SU-DHL-6 (cell line): Measurements from ENCODE around the gene CCDC24.

ENCODE experiments used
- H2AFZ ChIP-seq: fragments of 200-600 bp; sonication (generic); 2 replicates; pipeline ENCODE4 v1.6.1; 2014; ENCODE audit warnings: low read depth, mild to moderate bottlenecking, moderate library complexity, mixed read lengths, antibody characterized with exemption, low read length; ENCODE audit not compliant: severe bottlenecking
- H3F3A ChIP-seq: fragments of 200-600 bp; shearing (Covaris generic); 2 replicates; pipeline ENCODE4 v1.6.0; 2016; ENCODE audit warnings: antibody characterized with exemption, mild to moderate bottlenecking; ENCODE audit not compliant: insufficient read depth
- H3K27ac ChIP-seq: fragments of 200-600 bp; sonication (generic); 2 replicates; pipeline ENCODE4 v1.5.1; 2016; ENCODE audit warnings: low read depth, mild to moderate bottlenecking, low read length, moderate library complexity, mixed read lengths
- H3K27me3 ChIP-seq: fragments of 200-600 bp; sonication (generic), shearing (Covaris generic); 2 replicates; pipeline ENCODE4 v1.6.0; 2014; ENCODE audit warnings: mild to moderate bottlenecking, low read length
- H3K36me3 ChIP-seq: fragments of 200-600 bp; sonication (generic); 2 replicates; pipeline ENCODE4 v1.6.1; 2014; ENCODE audit warnings: mild to moderate bottlenecking, low read length, mixed read lengths
- H3K4me2 ChIP-seq: fragments of 300-600, 200-600 bp; shearing (Covaris generic), sonication (generic); 2 replicates; pipeline ENCODE4 v1.6.0; 2014; ENCODE audit warnings: low read length, low read depth, mild to moderate bottlenecking; ENCODE audit not compliant: poor library complexity, severe bottlenecking
- H3K4me3 ChIP-seq: fragments of 200-600 bp; sonication (generic); 2 replicates; pipeline ENCODE4 v1.5.1; 2014; ENCODE audit warnings: antibody characterized with exemption, low read length, mild to moderate bottlenecking, mixed read lengths; ENCODE audit not compliant: insufficient read depth, poor library complexity, severe bottlenecking
- H3K79me2 ChIP-seq: fragments of 200-600 bp; sonication (generic); 2 replicates; pipeline ENCODE4 v1.6.1; 2014; ENCODE audit warnings: mild to moderate bottlenecking, low read length, moderate library complexity; ENCODE audit not compliant: insufficient read depth
- H3K9ac ChIP-seq: fragments of 200-600 bp; sonication (generic); 2 replicates; pipeline ENCODE4 v1.7.0; 2014; ENCODE audit warnings: mild to moderate bottlenecking, low read length
- H3K9me2 ChIP-seq: fragments of 200-600 bp; sonication (generic); replicated peaks from 2 replicates; pipeline ENCODE4 v1.6.1; 2014; ENCODE audit warnings: low read length; ENCODE audit not compliant: insufficient read depth
- H3K9me3 ChIP-seq: fragments of 200-600 bp; sonication (generic); 2 replicates; pipeline ENCODE4 v1.6.1; 2014; ENCODE audit warnings: low read length, mixed read lengths; ENCODE audit not compliant: insufficient read depth
- H4K20me1 ChIP-seq: fragments of 200-600 bp; sonication (generic); 2 replicates; pipeline ENCODE4 v1.6.1; 2014; ENCODE audit warnings: low read depth, mild to moderate bottlenecking, antibody characterized with exemption, low read length, moderate library complexity, mixed read lengths
- EZH2phosphoT487 ChIP-seq: fragments of 200-600 bp; sonication (generic), shearing (Covaris generic); conservative IDR thresholded peaks from 2 replicates; pipeline ENCODE4 v1.6.1; 2018; ENCODE audit warnings: mild to moderate bottlenecking, antibody characterized with exemption, low read length, moderate library complexity, mixed read lengths
- TF ChIP-seq, protein P1 (sequence below): fragments of 200-600 bp; sonication (generic); IDR thresholded peaks from one replicate; pipeline ENCODE4 v1.5.1; 2017; ENCODE audit warnings: antibody characterized with exemption, mild to moderate bottlenecking, low read length, moderate library complexity; ENCODE audit not compliant: insufficient read depth, poor library complexity, severe bottlenecking

CCDC24 gene

DNA sequence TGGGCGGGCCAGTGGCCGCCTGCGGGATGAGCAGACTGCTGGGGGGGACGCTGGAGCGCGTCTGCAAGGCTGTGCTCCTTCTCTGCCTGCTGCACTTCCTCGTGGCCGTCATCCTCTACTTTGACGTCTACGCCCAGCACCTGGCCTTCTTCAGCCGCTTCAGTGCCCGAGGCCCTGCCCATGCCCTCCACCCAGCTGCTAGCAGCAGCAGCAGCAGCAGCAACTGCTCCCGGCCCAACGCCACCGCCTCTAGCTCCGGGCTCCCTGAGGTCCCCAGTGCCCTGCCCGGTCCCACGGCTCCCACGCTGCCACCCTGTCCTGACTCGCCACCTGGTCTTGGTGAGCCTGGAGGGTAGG is 10.3 kb upstream of the CCDC24 start:
- H3K4me3 ChIP-seq: no peak overlapping the region
- H3K36me3 ChIP-seq: no peaks in the 10 kb centered on the region
- H3K27me3 ChIP-seq: no peaks in the 10 kb centered on the region
- H3K27ac ChIP-seq: no peak overlapping the region
- H4K20me1 ChIP-seq: no peaks in the 10 kb centered on the region
- H3K4me2 ChIP-seq: no peak overlapping the region
- peaks cover 21% of the 10 kb centered on the region for H3F3A ChIP-seq
- H3K9me2 ChIP-seq: no peaks in the 10 kb centered on the region
- H3K79me2 ChIP-seq: peaks cover 22% of the 10 kb centered on the region
- TF ChIP-seq, protein P1, sequence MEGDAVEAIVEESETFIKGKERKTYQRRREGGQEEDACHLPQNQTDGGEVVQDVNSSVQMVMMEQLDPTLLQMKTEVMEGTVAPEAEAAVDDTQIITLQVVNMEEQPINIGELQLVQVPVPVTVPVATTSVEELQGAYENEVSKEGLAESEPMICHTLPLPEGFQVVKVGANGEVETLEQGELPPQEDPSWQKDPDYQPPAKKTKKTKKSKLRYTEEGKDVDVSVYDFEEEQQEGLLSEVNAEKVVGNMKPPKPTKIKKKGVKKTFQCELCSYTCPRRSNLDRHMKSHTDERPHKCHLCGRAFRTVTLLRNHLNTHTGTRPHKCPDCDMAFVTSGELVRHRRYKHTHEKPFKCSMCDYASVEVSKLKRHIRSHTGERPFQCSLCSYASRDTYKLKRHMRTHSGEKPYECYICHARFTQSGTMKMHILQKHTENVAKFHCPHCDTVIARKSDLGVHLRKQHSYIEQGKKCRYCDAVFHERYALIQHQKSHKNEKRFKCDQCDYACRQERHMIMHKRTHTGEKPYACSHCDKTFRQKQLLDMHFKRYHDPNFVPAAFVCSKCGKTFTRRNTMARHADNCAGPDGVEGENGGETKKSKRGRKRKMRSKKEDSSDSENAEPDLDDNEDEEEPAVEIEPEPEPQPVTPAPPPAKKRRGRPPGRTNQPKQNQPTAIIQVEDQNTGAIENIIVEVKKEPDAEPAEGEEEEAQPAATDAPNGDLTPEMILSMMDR: no peak
- no peak for TF ChIP-seq EZH2phosphoT487
- H3K9ac ChIP-seq: no peak overlapping the region
- no peaks in the 10 kb centered on the region for H3K9me3 ChIP-seq
- no peak overlapping the region for H2AFZ ChIP-seq

GRCh38 chr1:43981636-43982035 is 9.8 kb upstream of the CCDC24 start:
- Histone ChIP-seq H3K79me2 (peaks cover 19% of the 10 kb centered on the region), H4K20me1 (no peaks in the 10 kb centered on the region), H3K4me2 (no peak overlapping the region), H3K36me3 (no peaks in the 10 kb centered on the region), H3K9me3 (no peaks in the 10 kb centered on the region), H3K27ac (no peak overlapping the region), H2AFZ (no peak overlapping the region), H3F3A (peaks cover 21% of the 10 kb centered on the region), H3K27me3 (no peaks in the 10 kb centered on the region), H3K9me2 (no peaks in the 10 kb centered on the region), H3K9ac (no peak overlapping the region), H3K4me3 (no peak overlapping the region)
- no peak for TF ChIP-seq EZH2phosphoT487
- TF ChIP-seq, protein P1: no peak

DNA sequence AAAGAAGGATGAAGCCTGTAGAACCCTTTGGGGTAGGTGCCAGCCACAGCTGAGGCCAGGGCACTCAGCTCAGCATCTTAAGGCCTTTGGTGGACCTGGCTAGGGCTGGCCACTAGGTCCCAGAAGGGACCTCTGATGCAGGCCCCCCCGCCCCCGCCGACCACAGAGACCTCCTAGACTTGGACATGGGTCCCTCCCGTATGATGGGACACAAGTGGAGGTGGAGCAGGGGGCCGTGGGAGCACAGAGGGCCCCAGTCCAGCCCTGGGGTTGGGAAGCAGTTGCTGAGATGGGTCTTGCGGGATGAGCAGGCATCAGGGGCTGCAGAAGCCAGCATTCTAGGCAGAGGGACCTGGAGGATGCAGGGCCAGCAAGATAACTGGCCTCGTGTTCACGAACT is 9.2 kb upstream of the CCDC24 start:
- Histone ChIP-seq H3K79me2 (peaks cover 19% of the 10 kb centered on the region), H2AFZ (no peak overlapping the region), H3K27me3 (no peaks in the 10 kb centered on the region)

More for the DNA sequence above, 9.2 kb upstream of the CCDC24 start:
- TF ChIP-seq, protein P1: no peak
- no peak for TF ChIP-seq EZH2phosphoT487
- Histone ChIP-seq H3K27ac (no peak overlapping the region), H3K9me2 (no peaks in the 10 kb centered on the region), H3K4me3 (no peak overlapping the region), H4K20me1 (no peaks in the 10 kb centered on the region), H3K9me3 (no peaks in the 10 kb centered on the region), H3K36me3 (no peaks in the 10 kb centered on the region), H3K9ac (no peak overlapping the region), H3F3A (peaks cover 15% of the 10 kb centered on the region), H3K4me2 (no peak overlapping the region)
